GM10266 (cell line): ENCODE measurements around the gene LRIG1.

ENCODE experiments used
- DNase-seq: peaks from one replicate; pipeline ENCODE4 v3.0.0; 2012; ENCODE audit errors: extremely low spot score
- TF ChIP-seq, protein P1 (sequence below): IDR thresholded peaks from 2 replicates; pipeline ENCODE4 v1.5.1; 2012; ENCODE audit warnings: mild to moderate bottlenecking, low read depth; ENCODE audit not compliant: control insufficient read depth, insufficient read depth; ENCODE audit errors: missing control alignments

LRIG1 gene

DNA sequence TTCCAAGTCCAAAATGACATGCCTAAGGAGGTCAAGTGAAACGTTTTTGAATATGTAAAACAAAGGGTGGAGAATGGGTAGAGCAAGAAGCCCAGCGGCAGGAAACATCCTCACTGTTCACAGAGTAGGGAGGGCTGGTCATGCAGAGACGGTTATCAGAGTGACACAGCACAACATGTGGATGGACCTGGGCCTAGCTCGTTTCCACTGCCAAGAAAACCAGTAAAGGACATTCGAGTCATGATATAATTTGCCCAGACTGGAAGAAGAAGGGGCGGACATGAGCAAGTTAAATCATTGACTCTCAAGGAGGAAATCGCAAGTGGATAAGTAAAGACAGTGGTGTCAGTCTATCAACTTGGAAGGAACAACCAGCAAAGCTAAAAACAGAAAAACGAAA, 89.3 kb downstream of the LRIG1 start:
- TF ChIP-seq, protein P1, sequence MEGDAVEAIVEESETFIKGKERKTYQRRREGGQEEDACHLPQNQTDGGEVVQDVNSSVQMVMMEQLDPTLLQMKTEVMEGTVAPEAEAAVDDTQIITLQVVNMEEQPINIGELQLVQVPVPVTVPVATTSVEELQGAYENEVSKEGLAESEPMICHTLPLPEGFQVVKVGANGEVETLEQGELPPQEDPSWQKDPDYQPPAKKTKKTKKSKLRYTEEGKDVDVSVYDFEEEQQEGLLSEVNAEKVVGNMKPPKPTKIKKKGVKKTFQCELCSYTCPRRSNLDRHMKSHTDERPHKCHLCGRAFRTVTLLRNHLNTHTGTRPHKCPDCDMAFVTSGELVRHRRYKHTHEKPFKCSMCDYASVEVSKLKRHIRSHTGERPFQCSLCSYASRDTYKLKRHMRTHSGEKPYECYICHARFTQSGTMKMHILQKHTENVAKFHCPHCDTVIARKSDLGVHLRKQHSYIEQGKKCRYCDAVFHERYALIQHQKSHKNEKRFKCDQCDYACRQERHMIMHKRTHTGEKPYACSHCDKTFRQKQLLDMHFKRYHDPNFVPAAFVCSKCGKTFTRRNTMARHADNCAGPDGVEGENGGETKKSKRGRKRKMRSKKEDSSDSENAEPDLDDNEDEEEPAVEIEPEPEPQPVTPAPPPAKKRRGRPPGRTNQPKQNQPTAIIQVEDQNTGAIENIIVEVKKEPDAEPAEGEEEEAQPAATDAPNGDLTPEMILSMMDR = no peak
- DNase-seq = no peak

DNA sequence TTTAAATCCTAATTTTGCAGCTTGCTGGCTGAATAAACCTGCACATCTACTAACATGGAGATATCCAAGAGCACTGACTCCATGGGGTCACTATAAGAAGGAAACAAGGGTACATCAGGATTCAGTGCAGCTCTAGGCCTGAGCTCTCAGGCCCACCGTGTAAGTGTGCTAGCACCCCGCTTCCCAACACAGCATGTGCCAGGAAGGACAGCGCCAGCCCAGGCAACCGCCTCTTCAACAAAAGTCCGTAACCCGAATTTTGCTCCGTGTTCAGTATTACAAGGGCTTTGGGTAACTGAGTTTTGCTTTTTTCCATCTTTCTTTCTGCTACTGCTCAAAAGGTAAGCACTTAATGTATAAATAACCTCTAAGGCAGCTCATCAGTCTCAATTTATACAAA, 89.8 kb downstream of the LRIG1 start:
- TF ChIP-seq, protein P1 = no peak

DNA sequence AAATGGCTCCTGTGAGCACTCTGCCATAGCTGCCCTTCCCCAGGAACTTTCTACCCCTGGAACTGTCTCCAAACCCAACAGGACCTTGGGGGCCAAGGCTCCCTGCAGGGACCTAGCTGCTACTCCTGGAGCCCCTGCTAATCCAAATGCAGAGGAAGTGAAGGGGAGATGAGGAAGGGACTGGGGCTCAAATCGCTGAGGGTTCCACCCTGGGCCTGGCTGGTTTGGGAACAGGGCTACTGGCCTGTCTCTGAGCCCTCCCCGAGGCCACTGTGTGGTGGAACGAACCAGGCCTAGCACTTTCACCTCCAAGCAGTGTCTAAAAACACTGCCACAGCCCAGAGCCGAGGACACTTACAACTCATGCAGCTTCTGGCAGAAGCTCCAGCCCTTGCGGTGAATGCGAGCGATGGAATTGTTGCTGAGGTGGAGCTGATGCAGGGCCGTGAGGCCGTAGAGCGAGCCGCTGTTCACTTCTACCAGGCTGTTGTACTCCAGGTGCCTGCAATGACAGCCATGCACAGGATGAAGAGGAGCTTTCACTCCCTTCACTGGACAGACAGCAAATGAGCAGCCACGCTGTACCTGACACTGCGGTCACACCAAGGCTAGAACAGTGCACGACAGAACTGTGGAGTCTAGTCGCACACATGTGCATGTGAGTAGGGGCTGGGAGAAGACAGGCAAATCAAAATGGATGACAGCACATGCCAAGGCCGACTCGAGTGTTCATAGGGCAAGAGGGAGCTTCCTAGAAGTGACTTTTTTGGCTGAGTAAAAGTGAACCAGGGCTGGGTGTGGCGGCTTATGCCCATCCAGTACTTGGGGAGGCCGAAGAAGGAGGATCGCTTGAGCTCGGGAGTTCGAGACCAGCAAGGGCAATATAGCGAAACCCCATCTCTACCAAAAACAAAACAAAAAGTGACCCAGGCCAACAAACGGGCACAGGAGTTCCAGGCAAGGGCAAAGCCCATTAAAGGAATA, 90.8 kb downstream of the LRIG1 start:
- no peak for DNase-seq
- TF ChIP-seq, protein P1 = no peak

More for the DNA sequence above, 89.8 kb downstream of the LRIG1 start:
- no peak for DNase-seq

DNA sequence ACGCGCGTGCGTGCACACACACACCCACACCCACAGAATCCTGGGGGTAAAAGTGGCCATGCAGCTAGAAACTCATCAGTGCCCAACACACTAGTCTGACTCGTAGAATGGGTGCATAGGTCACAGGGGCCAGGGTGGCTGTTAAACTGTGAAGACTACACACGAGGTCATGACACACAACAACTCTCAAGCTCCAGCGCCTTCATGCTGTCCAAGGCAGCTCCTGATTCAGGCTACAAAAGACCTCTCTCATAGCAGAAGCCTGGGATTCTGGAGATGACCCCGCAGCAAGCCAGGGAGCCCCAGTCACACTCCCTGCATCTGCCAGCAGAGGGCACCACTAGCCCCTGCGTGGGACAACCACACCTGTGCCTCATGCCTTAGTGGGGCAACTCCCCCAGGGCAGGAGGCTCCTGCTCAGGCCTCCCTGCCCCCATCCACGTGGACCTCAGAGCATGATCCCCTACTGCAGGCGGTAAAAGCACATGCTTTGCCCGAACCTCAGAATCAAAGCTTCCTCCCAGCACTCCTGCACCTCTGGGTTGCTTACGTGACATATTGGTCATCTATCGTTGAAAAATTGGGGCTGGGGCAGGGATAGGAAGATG, 93.1 kb downstream of the LRIG1 start:
- DNase-seq = peak; percentile 86
- TF ChIP-seq, protein P1 = peak; percentile 91

DNA sequence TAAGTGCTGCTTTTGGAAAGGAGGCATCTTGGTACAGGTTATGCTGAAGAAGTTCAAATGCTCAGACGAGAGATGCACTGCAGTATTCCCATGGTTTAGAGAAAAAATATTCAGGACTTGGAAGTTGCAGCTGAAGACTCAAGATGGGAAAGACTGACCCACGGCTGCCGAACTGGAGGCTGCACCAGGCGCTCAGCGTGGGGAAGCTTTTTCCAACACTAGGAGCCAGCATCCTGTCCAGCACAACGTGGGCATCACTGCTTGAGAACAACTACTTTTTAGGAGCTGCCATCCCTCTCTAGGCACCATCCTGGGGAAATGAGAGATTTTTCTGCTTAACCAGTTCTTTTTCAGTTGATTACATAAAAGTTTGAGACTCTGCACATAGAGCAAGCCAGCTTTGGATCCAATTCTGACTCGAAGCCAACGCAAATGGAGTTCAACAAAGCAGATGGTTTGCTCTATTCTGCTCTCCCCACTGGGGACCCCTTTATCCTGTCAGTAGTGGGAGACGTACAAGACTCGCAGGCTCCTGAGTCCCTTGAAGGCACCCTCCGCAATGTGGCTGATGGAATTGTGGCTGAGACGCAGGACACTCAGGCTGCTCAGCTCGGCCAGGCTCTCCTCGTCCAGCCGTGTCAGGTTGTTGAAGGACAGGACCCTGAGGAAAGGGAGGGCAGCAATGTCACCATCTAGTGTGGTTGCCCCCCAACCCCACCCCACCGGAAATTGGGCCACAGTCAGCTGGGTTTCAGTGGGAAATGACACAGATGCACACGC, 93.8 kb downstream of the LRIG1 start:
- TF ChIP-seq, protein P1 = no peak
- DNase-seq = no peak

DNA sequence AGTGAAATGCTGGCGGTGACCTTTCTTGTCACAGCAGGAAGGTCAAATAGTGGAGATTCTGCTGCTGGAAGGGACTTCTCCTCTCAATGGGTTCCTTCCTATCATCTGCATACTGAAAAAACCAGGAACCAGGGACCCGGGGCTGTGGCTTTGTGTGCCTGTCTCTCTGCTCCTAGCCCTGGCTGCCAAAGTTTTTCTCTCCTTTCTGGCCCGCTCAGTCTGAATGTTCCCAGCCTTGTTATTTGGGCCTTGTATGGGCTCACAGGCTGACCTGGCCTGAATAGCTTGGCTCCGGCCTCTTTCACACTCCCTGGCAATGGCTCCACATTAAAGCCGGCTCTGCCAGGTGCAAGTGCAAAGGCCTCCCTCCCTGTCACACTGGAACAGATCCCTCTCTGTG, 94.7 kb downstream of the LRIG1 start:
- TF ChIP-seq, protein P1 = no peak
- no peak for DNase-seq

DNA sequence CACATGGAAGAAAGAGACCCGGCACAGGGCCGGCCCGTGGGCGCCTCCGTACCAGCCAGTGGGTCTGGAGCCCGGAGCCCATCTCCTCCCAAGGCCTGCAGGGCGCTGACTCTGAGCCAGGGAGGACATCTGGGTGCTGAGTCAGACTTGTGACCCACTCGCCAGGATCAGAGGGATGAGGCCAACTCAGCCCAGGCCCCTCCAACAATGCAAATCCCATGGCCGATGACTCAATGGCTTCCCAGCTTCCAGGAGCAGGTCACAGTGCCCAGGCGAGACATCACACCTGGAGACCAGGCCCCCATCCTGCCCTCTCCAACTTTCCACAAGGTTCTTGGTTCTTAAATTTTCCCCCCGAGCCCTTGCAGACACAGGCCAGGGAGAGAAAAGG, 95.1 kb downstream of the LRIG1 start:
- DNase-seq = no peak
- TF ChIP-seq, protein P1 = no peak
